Parathyroid adenoma (tissue), 2 donors: ENCODE results near the gene TMEM198.

ENCODE experiments used
- H2AFZ ChIP-seq: fragments of 300-600 bp; sonication (generic); one replicate; pipeline ENCODE4 v1.7.0; 2017; ENCODE audit warnings: antibody characterized with exemption, mild to moderate bottlenecking
- H3K27ac ChIP-seq: fragments of 300-600 bp; sonication (generic); one replicate; pipeline ENCODE4 v1.7.0; 2017
- H3K27me3 ChIP-seq: fragments of 300-600 bp; sonication (generic); one replicate; pipeline ENCODE4 v1.7.0; 2017; ENCODE audit warnings: low read length; ENCODE audit not compliant: control insufficient read depth, insufficient read depth
- H3K36me3 ChIP-seq: fragments of 300-600 bp; sonication (generic); one replicate; pipeline ENCODE4 v1.7.0; 2017; ENCODE audit warnings: low read length; ENCODE audit not compliant: control insufficient read depth, insufficient read depth
- H3K4me1 ChIP-seq: fragments of 300-600 bp; sonication (generic); one replicate; pipeline ENCODE4 v1.7.0; 2017; ENCODE audit warnings: control low read depth
- H3K4me2 ChIP-seq: fragments of 300-600 bp; sonication (generic); one replicate; pipeline ENCODE4 v1.7.0; 2017; ENCODE audit warnings: low read length
- H3K4me3 ChIP-seq: fragments of 300-600 bp; sonication (generic); one replicate; pipeline ENCODE4 v1.7.0; 2017; ENCODE audit warnings: low read depth, low read length
- H3K79me2 ChIP-seq: fragments of 300-600 bp; sonication (generic); one replicate; pipeline ENCODE4 v1.7.0; 2017; ENCODE audit warnings: control low read depth
- H3K9ac ChIP-seq: fragments of 300-600 bp; sonication (generic); one replicate; pipeline ENCODE4 v1.7.0; 2017; ENCODE audit warnings: mild to moderate bottlenecking
- H3K9me3 ChIP-seq: fragments of 300-600 bp; sonication (generic); one replicate; pipeline ENCODE4 v1.7.0; 2017; ENCODE audit warnings: low read length; ENCODE audit not compliant: control insufficient read depth
- CTCF ChIP-seq: fragments of 300-600 bp; sonication (generic); IDR thresholded peaks from one replicate; pipeline ENCODE4 v1.7.0; 2017; ENCODE audit warnings: antibody characterized with exemption, mild to moderate bottlenecking
- donor health status: primary hyperparathyroidism.

The TMEM198 gene

GRCh38 chr2:219506153-219506801, 37.6 kb upstream of the TMEM198 start:
- Histone ChIP-seq H2AFZ (no peak overlapping the region), H3K27me3 (peaks cover 6% of the 10 kb centered on the region), H3K4me3 (no peak overlapping the region), H3K4me2 (no peak overlapping the region), H3K9me3 (no peaks in the 10 kb centered on the region), H3K79me2 (no peaks in the 10 kb centered on the region), H3K4me1 (peaks cover 8% of the 10 kb centered on the region), H3K9ac (no peak overlapping the region), H3K27ac (no peak overlapping the region), H3K36me3 (no peaks in the 10 kb centered on the region)
- TF ChIP-seq CTCF: no peak

GRCh38 chr2:219506802-219507526, 36.9 kb upstream of the TMEM198 start:
- Histone ChIP-seq H3K4me3 (no peak overlapping the region), H3K79me2 (no peaks in the 10 kb centered on the region), H3K9me3 (no peaks in the 10 kb centered on the region), H3K9ac (no peak overlapping the region), H3K27me3 (peaks cover 6% of the 10 kb centered on the region), H3K4me2 (no peak overlapping the region), H3K36me3 (no peaks in the 10 kb centered on the region), H2AFZ (no peak overlapping the region), H3K27ac (no peak overlapping the region), H3K4me1 (peaks cover 8% of the 10 kb centered on the region)
- TF ChIP-seq CTCF: no peak

GRCh38 chr2:219507581-219508443, 36.0 kb upstream of the TMEM198 start:
- TF ChIP-seq CTCF: no peak

GRCh38 chr2:219508444-219508734, 35.4 kb upstream of the TMEM198 start:
- no peak overlapping the region for H3K4me2 ChIP-seq
- H3K27me3 ChIP-seq: peaks cover 9% of the 10 kb centered on the region
- TF ChIP-seq CTCF: no peak

More at GRCh38 chr2:219507581-219508443, 36.0 kb upstream of the TMEM198 start:
- H3K36me3 ChIP-seq: no peaks in the 10 kb centered on the region
- H3K4me1 ChIP-seq: peaks cover 8% of the 10 kb centered on the region
- no peak overlapping the region for H2AFZ ChIP-seq
- H3K27ac ChIP-seq: no peak overlapping the region
- no peaks in the 10 kb centered on the region for H3K9me3 ChIP-seq
- H3K4me3 ChIP-seq: no peak overlapping the region
- H3K27me3 ChIP-seq: peaks cover 6% of the 10 kb centered on the region
- no peak overlapping the region for H3K4me2 ChIP-seq
- H3K79me2 ChIP-seq: no peaks in the 10 kb centered on the region
- no peak overlapping the region for H3K9ac ChIP-seq

More at GRCh38 chr2:219508444-219508734, 35.4 kb upstream of the TMEM198 start:
- H2AFZ ChIP-seq: no peak overlapping the region
- H3K27ac ChIP-seq: no peak overlapping the region
- H3K36me3 ChIP-seq: no peaks in the 10 kb centered on the region
- H3K4me3 ChIP-seq: no peak overlapping the region
- H3K9ac ChIP-seq: no peak overlapping the region
- no peaks in the 10 kb centered on the region for H3K79me2 ChIP-seq
- H3K9me3 ChIP-seq: no peaks in the 10 kb centered on the region
- H3K4me1 ChIP-seq: peaks cover 8% of the 10 kb centered on the region
